Measurements from ENCODE around the gene ISG20.
"Not testable (repeated sequence)": the region's sequence is repeated elsewhere in the genome, so short reads cannot be mapped to it uniquely, and the experiment has no call there.

The ISG20 gene

DNA sequence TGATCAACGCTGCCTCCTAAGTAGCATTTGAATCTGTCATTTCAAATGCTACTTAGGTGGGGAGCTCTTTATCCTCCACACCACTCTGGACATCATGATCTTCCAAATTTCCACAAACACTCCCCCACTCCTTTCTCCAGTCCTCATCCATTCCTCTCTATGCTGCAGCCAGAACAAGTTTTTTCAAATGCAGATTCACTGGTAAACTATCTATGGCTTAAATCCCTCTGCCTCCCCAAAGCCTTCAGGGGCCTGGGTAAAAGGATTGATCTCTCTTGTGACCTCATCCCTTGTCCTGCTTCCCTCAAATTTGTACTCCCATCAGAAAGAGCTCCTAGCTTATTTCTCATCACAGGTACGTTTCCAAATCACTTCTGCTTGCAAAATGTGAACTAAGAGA lies 19.0 kb upstream of the ISG20 start:
- DNase-seq = no peak

- DNase-seq = peak; percentile 41
These were observed 17.6 kb upstream of the ISG20 start, which contains the start of gene AEN for GRCh38 chr15:88620995-88621772. Gene AEN (plus strand): TSS chr15:88621340. CDS start chr15:88626210, 4,870 bp downstream.

GRCh38 chr15:88621789-88622604 lies 16.8 kb upstream of the ISG20 start:
- DNase-seq = no peak

GRCh38 chr15:88622605-88622975 lies 16.2 kb upstream of the ISG20 start:
- DNase-seq = no peak

GRCh38 chr15:88623061-88623460 lies 15.8 kb upstream of the ISG20 start:
- DNase-seq = no peak

- no peak for DNase-seq
These were observed 15.2 kb upstream of the ISG20 start for GRCh38 chr15:88623632-88624031.

DNA sequence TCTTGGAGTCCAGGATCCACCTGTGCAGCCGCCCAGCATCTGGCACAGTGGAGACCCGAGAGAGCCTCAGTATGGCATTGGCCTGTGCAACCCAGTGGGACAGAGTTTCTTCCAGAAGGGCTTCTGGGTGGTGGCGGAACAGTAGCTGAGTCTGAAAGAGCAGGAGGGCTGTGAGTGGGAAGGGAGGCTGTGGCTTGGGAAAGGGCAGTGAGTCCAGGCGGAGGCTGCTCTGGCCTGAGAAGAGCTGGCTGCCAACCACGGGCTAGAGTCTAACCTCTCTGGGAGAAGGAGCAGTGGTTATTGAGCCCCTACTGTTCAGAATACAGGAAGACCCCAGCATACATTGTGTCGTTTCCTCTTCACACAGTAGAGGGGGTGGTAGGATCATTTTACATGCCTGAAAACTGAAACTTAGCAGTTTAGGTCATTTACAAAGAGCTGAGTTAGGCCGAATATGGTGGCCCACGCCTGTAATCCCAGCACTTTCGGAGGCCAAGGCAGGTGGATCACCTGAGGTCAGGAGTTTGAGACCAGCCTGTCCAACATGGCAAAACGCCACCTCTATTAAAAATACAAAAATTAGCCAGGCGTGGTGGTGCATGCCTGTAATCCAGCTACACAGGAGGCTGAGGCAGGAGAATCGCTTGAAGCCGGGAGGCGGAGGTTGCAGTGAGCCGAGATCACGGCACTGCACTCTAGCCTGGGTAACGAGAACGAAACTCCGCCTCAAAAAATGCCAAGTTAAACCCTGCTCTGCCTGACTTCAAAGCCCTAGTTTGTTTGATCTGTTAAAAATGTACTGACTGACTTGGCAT lies 14.5 kb upstream of the ISG20 start:
- no peak for DNase-seq

GRCh38 chr15:88624971-88625490 lies 13.8 kb upstream of the ISG20 start:
- no peak for DNase-seq

DNA sequence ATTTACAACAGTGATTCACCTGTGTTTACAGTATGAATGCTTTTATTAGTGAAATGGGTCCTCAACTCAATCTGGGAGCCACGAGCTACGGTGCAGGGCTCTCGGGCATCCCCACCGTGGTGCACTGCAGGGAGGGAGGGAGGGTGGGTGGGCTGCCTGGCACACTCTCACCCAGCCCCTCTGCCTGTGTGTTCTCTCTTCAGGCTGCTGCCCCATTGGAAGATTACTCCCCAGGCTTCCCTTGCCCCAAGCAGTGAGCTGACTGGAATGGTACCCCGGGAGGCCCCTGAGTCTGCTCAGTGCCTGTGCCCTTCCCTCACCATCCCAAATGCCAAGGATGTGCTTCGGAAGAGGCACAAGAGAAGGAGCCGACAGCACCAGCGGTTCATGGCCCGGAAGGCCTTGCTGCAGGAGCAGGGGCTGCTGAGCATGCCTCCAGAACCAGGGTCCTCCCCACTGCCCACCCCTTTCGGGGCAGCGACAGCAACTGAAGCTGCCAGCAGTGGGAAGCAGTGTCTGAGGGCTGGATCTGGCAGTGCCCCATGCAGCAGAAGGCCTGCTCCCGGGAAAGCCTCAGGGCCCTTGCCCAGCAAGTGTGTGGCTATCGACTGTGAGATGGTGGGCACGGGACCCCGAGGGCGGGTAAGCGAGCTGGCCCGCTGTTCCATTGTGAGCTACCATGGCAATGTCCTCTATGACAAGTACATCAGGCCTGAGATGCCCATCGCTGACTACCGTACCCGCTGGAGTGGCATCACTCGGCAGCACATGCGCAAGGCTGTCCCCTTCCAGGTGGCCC lies 12.7 kb upstream of the ISG20 start:
- no peak for DNase-seq

DNA sequence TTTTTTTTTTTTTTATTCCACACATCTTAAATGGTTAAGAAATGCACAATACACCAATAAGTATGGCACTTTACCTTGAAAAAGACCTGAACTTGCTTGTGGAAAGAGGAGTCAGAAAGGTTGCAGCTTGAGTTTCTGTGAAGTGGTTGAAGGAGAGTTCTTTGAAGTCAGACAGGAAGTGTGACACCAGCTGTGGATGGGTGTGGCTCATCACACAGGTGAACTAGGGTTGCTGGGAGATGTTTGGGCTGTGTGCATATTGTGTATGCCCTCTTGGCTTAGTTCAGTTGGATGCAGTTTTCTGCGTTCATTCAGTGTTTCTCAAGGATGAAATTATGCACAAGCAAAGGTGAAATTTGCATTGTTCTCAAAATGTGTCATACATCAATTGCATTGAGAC lies 11.4 kb upstream of the ISG20 start:
- no peak for DNase-seq

- no peak for DNase-seq
These were observed 10.7 kb upstream of the ISG20 start for GRCh38 chr15:88628018-88628654.

DNA sequence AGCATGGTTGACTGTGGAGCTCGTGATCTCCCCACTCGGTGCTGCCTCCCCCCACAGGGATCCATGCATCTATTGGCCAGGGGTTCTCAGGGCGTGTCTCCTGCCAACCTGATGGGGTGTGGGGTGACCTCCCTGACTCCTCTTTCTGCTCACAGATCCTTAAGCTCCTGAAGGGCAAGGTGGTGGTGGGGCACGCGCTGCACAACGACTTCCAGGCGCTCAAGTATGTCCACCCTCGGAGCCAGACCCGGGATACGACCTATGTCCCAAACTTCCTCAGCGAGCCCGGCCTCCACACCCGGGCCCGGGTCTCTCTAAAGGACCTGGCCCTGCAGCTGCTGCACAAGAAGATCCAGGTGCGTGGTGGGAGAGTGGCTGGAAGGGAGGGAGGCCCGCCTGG lies 9.7 kb upstream of the ISG20 start:
- no peak for DNase-seq

GRCh38 chr15:88630141-88630721 lies 8.6 kb upstream of the ISG20 start:
- DNase-seq = no peak

GRCh38 chr15:88630798-88631463 lies 7.9 kb upstream of the ISG20 start:
- DNase-seq = no peak

- DNase-seq = no peak
These were observed 7.3 kb upstream of the ISG20 start for GRCh38 chr15:88631464-88632028.

DNA sequence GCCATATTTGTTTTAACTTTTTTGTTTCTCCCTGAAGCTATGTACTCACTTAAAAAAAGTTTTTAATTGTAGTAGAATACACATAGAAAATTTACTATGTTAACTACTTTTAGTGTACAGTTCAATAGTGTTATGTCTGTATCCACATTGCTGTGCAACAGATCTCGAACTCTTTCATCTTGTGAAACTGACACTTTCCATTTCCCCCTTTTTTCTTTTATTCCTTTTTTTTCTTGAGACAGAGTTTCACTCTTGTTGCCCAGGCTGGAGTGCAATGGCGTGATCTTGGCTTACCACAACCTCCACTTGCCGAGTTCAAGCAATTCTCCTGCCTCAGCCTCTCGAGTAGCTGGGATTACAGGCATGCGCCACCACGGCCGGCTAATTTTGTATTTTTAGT lies 6.0 kb upstream of the ISG20 start:
- not testable (repeated sequence) for DNase-seq

DNA sequence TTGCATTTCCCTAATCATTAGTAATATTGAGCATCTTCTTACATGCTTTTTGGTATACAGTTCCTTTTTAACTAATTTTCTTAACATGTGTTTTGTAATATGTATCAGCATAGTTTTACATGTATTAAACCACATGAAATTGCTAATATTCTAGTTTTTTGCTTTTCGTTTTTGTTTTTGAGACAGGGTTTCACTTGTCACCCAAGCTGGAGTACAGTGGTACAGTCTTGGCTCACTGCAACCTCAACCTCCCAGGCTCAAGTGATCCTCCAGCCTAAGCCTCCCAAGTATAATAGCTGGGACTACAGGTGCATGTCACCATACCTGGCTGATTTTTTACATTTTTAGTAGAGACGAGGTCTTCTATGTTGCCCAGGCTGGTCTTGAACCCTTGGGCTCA lies 4.4 kb upstream of the ISG20 start:
- DNase-seq = no peak

- DNase-seq = no peak
These were observed 3.5 kb upstream of the ISG20 start for GRCh38 chr15:88635318-88635717.

DNA sequence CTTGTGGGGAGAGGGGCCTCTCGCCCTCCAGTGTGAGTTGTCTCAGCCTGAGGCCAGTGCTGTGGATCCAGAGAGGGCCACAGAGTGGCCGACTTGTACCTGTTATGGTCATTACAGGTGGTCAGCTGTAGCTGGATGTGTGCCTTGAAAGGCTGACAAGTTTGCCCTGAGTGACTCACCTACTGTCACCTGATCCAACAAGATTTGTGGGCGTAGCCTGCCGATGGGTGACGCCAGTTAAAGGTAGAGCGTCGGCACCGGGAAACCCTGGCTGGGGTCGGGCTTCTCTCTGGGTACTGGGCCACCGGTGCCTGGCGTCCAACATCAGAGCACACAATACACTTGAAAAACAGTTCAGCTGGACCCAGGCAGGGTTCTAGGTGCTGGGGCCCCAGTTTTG lies 2.8 kb upstream of the ISG20 start:
- no peak for DNase-seq

- DNase-seq = no peak
These were observed 2.2 kb upstream of the ISG20 start for GRCh38 chr15:88636654-88637053.

Measured in DMS79 (cell line).